Hematopoietic multipotent progenitor cell treated with erythropoietin and hydrocortisone succinate and interleukin-3 and kit ligand, for 8 days (in vitro differentiated cells): ENCODE results near the gene RPTN.
A peak's percentile ranks its signal among the peaks of the same experiment; 100 is the strongest.

Source experiments
- DNase-seq: peaks from one replicate; pipeline ENCODE4 v3.0.0-alpha.2; 2015

Gene RPTN

GRCh38 chr1:152110860-152111514, 48.0 kb downstream of the RPTN start:
- DNase-seq, result peak; percentile 33

GRCh38 chr1:152110365-152110859, 48.6 kb downstream of the RPTN start:
- DNase-seq, result peak; percentile 40

GRCh38 chr1:152109998-152110294, 49.1 kb downstream of the RPTN start:
- DNase-seq, result no peak

- no peak for DNase-seq
Observed at GRCh38 chr1:152109231-152109997, 49.6 kb downstream of the RPTN start.

GRCh38 chr1:152108882-152109222, 50.2 kb downstream of the RPTN start:
- no peak for DNase-seq

- no peak for DNase-seq
Observed at GRCh38 chr1:152107984-152108881, 50.8 kb downstream of the RPTN start.

GRCh38 chr1:152107031-152107983, 51.7 kb downstream of the RPTN start:
- no peak for DNase-seq

- DNase-seq, result no peak
Observed at GRCh38 chr1:152104854-152105253, 54.2 kb downstream of the RPTN start.
